NT2/D1 (cell line): ENCODE measurements around the gene SIK1.
"Not testable (repeated sequence)": the region's sequence is repeated elsewhere in the genome, so short reads cannot be mapped to it uniquely, and the experiment has no call there.

Experiments used
- DNase-seq: peaks from one replicate; pipeline ENCODE4 v3.0.0-alpha.2; 2011; ENCODE audit warnings: low read depth, low spot score
- H3K27me3 ChIP-seq: 2 replicates; pipeline ENCODE4 v1.6.0; 2011; ENCODE audit warnings: mild to moderate bottlenecking; ENCODE audit not compliant: insufficient read length, insufficient read depth
- H3K36me3 ChIP-seq: 2 replicates; pipeline ENCODE4 v1.6.1; 2011; ENCODE audit warnings: mild to moderate bottlenecking, low read length, mixed read lengths; ENCODE audit not compliant: insufficient read depth, insufficient read length
- H3K4me1 ChIP-seq: 2 replicates; pipeline ENCODE4 v1.5.1; 2011; ENCODE audit not compliant: insufficient read depth, insufficient read length
- H3K4me3 ChIP-seq: 2 replicates; pipeline ENCODE4 v1.5.1; 2011; ENCODE audit warnings: low read depth; ENCODE audit not compliant: insufficient read length
- H3K9ac ChIP-seq: 2 replicates; pipeline ENCODE4 v1.6.0; 2011; ENCODE audit warnings: low read depth; ENCODE audit not compliant: insufficient read length
- H3K9me3 ChIP-seq: 2 replicates; pipeline ENCODE4 v1.5.1; 2011; ENCODE audit warnings: mild to moderate bottlenecking, low read length; ENCODE audit not compliant: insufficient read depth

Gene SIK1

GRCh38 chr21:43433340-43434136, 6.6 kb upstream of the SIK1 start:
- not testable (repeated sequence) for DNase-seq, H3K4me1 ChIP-seq, H3K27me3 ChIP-seq, H3K9ac ChIP-seq, H3K9me3 ChIP-seq, H3K36me3 ChIP-seq, H3K4me3 ChIP-seq

GRCh38 chr21:43430830-43431416, 4.0 kb upstream of the SIK1 start:
- H3K9ac ChIP-seq, H3K4me3 ChIP-seq, H3K36me3 ChIP-seq, H3K4me1 ChIP-seq, DNase-seq, H3K27me3 ChIP-seq, H3K9me3 ChIP-seq: not testable (repeated sequence)

DNA sequence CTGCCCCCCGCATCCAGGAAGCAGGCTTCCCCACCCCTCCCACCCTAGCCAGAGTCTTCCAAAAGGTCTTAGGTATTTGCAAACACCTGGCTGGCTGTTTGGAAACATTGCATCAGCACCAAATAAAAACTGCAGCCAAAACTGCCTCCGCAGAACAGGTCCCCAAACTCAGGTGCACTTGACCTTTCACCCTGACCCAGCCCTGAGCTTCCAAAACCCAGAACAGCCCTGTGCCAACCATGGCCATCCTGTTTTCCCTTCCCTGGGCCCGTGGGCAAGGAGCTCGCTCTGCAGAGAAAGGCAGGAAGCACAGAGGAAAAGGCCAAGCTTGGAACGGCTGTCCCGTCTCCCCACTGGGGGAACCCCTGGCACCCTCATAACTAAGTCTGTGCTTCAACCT, 2.0 kb upstream of the SIK1 start:
- not testable (repeated sequence) for H3K27me3 ChIP-seq, DNase-seq, H3K9me3 ChIP-seq, H3K9ac ChIP-seq, H3K36me3 ChIP-seq, H3K4me1 ChIP-seq, H3K4me3 ChIP-seq

GRCh38 chr21:43427242-43427559, 270 bp upstream of the SIK1 start:
- not testable (repeated sequence) for H3K9ac ChIP-seq, H3K9me3 ChIP-seq, H3K27me3 ChIP-seq, H3K4me3 ChIP-seq, DNase-seq, H3K4me1 ChIP-seq, H3K36me3 ChIP-seq

DNA sequence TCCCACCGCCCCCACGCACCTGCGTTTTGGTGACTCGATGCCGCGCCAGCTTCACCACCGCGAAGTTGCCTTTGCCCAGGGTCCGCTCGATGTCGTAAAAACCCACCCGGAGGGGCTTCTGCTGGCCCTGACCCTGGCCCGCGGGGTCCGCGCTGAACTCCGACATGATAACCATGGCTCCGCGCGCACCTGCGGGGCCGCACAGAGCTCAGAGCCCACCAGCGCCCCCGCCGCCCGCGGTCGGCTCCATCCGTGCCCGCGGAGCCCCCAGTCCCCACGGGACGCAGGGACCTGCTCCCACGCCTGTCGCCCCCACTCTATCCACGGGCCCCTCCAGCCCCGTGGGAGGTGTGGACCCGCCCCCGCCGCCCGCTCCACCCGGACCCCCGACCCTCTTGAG, 927 bp downstream of the SIK1 start:
- H3K9me3 ChIP-seq, DNase-seq, H3K27me3 ChIP-seq, H3K4me1 ChIP-seq, H3K36me3 ChIP-seq, H3K4me3 ChIP-seq, H3K9ac ChIP-seq: not testable (repeated sequence)

DNA sequence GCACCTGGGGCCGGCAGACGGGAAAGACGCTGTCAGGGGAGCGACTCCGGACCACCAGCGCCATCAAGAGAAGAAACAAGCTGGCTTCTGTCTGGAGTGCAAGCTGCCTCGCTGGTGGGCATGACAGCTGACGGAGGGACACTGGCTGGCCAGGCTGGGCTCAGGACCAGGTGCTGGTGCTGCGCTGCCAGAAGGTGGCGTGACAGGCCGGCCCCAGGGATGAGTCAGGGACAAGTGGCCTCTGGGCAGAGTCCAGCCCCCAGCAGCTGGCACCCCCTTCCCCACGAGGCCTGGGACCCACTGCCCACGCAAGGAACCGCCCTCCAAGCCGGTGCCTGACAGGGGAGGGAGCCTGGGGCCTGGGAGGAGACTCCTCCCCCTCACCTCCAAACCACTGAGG, 7.5 kb downstream of the SIK1 start:
- H3K9ac ChIP-seq, H3K27me3 ChIP-seq, H3K4me3 ChIP-seq, DNase-seq, H3K36me3 ChIP-seq, H3K4me1 ChIP-seq, H3K9me3 ChIP-seq: not testable (repeated sequence)

DNA sequence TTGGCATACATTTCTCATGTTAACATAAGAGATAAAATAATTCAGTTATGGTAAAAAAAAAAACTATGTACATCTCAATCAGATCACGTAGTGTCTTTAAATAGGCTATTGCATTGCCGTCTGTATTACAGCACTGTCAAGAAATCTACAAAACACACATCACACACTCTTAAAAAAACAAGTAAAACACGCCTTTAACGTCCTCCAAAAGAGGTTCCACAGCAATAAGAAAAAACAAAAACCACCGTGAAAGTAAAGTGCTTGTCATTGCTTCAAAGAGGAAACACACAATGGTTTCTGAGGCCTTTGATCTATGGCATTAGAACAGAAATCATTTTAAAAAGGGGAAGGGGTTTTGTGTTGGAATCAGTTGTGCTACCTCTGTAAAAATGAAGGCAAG, 12.4 kb downstream of the SIK1 start:
- H3K36me3 ChIP-seq, H3K9me3 ChIP-seq, H3K27me3 ChIP-seq, DNase-seq, H3K4me3 ChIP-seq, H3K9ac ChIP-seq, H3K4me1 ChIP-seq: not testable (repeated sequence)

DNA sequence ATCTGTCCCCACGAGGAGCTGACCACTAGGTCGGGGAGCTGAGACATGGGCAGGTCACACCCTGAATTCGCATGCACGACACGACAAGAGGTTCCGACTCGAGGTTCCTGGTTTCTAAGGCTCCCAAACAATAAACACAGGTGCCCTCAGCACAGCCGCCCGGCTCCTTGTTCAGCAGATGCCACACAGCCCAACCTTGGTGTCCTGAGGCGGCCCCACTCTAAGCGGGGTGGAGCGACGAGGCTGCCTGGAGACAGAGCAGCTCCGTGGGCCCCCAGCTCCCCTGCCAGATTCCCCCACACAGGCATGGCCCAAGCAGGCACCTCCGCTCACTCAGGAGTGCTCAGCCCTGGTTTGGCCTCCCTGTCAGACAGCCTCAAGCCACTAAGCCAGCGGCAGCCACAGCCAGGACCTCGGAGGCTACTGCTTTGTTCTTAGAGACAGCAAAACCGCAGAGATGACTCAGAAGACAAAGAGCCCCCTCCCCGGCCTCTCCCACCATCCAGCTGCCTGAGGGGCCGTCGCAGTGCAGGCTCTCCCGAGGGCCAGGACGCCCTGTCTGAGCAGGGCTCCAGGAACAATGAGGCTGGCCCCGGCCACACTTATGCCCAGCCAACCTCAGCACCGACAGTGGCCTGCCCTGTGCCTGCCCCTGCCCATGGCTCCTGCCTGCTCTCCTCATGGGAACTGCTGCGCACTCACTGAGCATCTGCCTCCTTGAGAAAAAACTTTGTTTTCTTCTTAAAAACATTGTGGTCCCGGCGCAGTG, 14.7 kb downstream of the SIK1 start:
- DNase-seq, H3K9ac ChIP-seq, H3K9me3 ChIP-seq, H3K4me1 ChIP-seq, H3K27me3 ChIP-seq, H3K4me3 ChIP-seq, H3K36me3 ChIP-seq: not testable (repeated sequence)

GRCh38 chr21:43410456-43411068, 16.4 kb downstream of the SIK1 start:
- H3K9ac ChIP-seq, H3K4me1 ChIP-seq, H3K9me3 ChIP-seq, H3K4me3 ChIP-seq, H3K27me3 ChIP-seq, H3K36me3 ChIP-seq, DNase-seq: not testable (repeated sequence)

GRCh38 chr21:43407139-43407538, 19.8 kb downstream of the SIK1 start:
- H3K9ac ChIP-seq, H3K27me3 ChIP-seq, H3K4me3 ChIP-seq, DNase-seq, H3K4me1 ChIP-seq, H3K36me3 ChIP-seq, H3K9me3 ChIP-seq: not testable (repeated sequence)

- not testable (repeated sequence) for H3K4me1 ChIP-seq, H3K9me3 ChIP-seq, H3K9ac ChIP-seq, H3K27me3 ChIP-seq, H3K4me3 ChIP-seq, H3K36me3 ChIP-seq, DNase-seq
These were observed 22.5 kb downstream of the SIK1 start for GRCh38 chr21:43404450-43404849.
